Tibial nerve (tissue), 4 donors: ENCODE measurements around the gene COPG2. TPM values are rescaled to one million over a fixed set of nuclear protein-coding genes. Genes with fewer than 3 reads are reported as not detected.

ENCODE experiments used
- DNase-seq, 2 donors: peaks; one replicate each; pipeline ENCODE4 v3.0.0-alpha.2; 2019; ENCODE audit warnings: low spot score in 2 of 2
- H3K27ac ChIP-seq, 4 donors: fragments of 200-600 bp; sonication (generic) in 3 of 4; one replicate each; pipeline ENCODE4 v1.5.1; 2017 to 2019; ENCODE audit warnings: mild to moderate bottlenecking in 1 of 4
- H3K27me3 ChIP-seq, 2 donors: fragments of 200-600 bp; sonication (generic) in 1 of 2; one replicate each; pipeline versions ENCODE4 v1.5.1 to v1.6.0; 2017 to 2019
- H3K36me3 ChIP-seq, 3 donors: fragments of 200-600 bp; sonication (generic); one replicate each; pipeline ENCODE4 v1.5.1; 2018 to 2019
- H3K4me1 ChIP-seq, 4 donors: fragments of 200-600 bp; sonication (generic) in 3 of 4; one replicate each; pipeline ENCODE4 v1.5.1; 2017 to 2019
- H3K4me3 ChIP-seq, 4 donors: fragments of 200-600 bp; sonication (generic) in 3 of 4; one replicate each; pipeline ENCODE4 v1.5.1; 2017 to 2019; ENCODE audit warnings: mild to moderate bottlenecking in 1 of 4, moderate library complexity in 1 of 4
- H3K9me3 ChIP-seq, 4 donors: fragments of 200-600 bp; sonication (generic) in 3 of 4; one replicate each; pipeline ENCODE4 v1.5.1; 2017 to 2019
- CTCF ChIP-seq, 5 experiments: fragments of 200-600 bp in 3 of 5; fragments of 450-650 bp in 2 of 5; sonication (generic) in 3 of 5; IDR thresholded peaks; one replicate each; pipeline ENCODE4 v1.5.1; 2016 to 2019; ENCODE audit warnings: antibody characterized with exemption in 5 of 5, mild to moderate bottlenecking in 3 of 5, moderate library complexity in 2 of 5
- EP300 ChIP-seq, 2 donors: sonication (generic); formaldehyde crosslinking; IDR thresholded peaks; one replicate each; pipeline ENCODE4 v1.6.1; 2017; ENCODE audit warnings: antibody characterized with exemption in 2 of 2, mild to moderate bottlenecking in 1 of 2
- POLR2A ChIP-seq, 2 donors: fragments of 450-650 bp; IDR thresholded peaks; one replicate each; pipeline ENCODE4 v1.6.1; 2017; ENCODE audit warnings: antibody characterized with exemption in 2 of 2, mild to moderate bottlenecking in 2 of 2, moderate library complexity in 2 of 2
- WGBS, 2 donors: methylation state at CpG; one replicate each; pipeline ENCODE4 v1.1.5; 2018; 5-methylcytosine and 5-hydroxymethylcytosine counted together
- total RNA-seq, 4 donors: library from RNA; depleted of rRNA; stranded (reverse); fragments of >200 nt; gene quantifications; one replicate each; pipeline ENCODE4 v1.1.0, GENCODE V29; 2016

The COPG2 gene
- total RNA-seq, 4 donors from 2014 or later = 12.7 to 22.7 (median 20.2) TPM

DNA sequence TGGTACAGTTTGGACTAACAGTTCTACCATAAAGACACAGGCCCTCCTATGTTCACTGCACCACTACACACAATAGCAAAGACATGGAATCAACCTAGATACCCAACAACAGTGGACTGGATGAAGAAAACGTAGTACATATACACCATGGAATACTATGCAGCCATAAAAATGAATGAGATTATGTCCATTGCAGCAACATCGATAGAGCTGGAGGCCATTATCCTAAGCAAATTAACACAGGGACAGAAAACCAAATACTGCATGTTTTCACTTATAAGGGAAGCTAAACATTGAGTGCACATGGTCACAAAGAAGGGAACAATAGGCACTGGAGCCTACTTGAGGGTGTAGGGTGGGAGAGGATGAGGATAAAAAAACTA, 101.7 kb downstream of the COPG2 start:
- 93 to 98% methylated on average over 2 of the region's 2 CpGs for WGBS, 2 donors
- no peak for TF ChIP-seq CTCF (IDR thresholded peaks at IDR 0.05)
- no peak for TF ChIP-seq EP300 (IDR thresholded peaks at IDR 0.05)
- no peak for TF ChIP-seq POLR2A (IDR thresholded peaks at IDR 0.05)
- Histone ChIP-seq H3K27me3 (no peaks in the 10 kb centered on the region), H3K9me3 (peaks cover 0 to 40% (median 11%) of the 10 kb centered on the region in 4 donors), H3K4me3 (no peak overlapping the region), H3K36me3 (peaks cover 0 to 9% (median 0%) of the 10 kb centered on the region in 3 donors), H3K27ac (no peak overlapping the region), H3K4me1 (no peaks in the 10 kb centered on the region)
- no peak for DNase-seq

- Histone ChIP-seq H3K4me1 (no peaks in the 10 kb centered on the region), H3K36me3 (peaks cover 0 to 13% (median 0%) of the 10 kb centered on the region in 3 donors)
- WGBS, 2 donors = 86 to 91% methylated on average over 9 of the region's 9 CpGs
Measured at GRCh38 chr7:130566168-130566897, 102.2 kb downstream of the COPG2 start.

DNA sequence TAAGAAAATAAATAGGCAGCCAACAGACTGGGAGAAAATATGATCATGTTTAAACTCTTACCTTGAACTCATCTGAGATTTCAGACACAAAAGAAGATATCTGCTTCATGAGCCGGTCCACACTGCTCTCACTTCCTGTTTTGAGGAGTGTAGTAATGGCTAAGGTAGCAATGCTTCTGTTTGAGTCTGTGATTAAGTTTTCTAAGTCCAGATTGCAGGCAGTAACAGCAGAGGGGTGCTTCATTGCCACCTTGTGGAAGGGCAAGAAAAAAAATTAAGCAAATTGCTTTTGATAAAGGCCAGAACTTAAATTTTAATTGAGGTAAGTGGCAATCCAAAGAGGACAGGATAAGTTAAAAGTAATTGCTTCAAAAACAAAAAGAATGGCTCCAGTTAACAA, 107.6 kb downstream of the COPG2 start:
- H3K36me3 ChIP-seq = peaks cover 0 to 60% (median 0%) of the 10 kb centered on the region in 3 donors
- H3K4me1 ChIP-seq = no peaks in the 10 kb centered on the region
- TF ChIP-seq CTCF (IDR thresholded peaks at IDR 0.05) (no peak), POLR2A (IDR thresholded peaks at IDR 0.05) (no peak), EP300 (IDR thresholded peaks at IDR 0.05) (no peak)
- WGBS, 2 donors = 63 to 76% methylated on average over 1 of the region's 1 CpG
- no peaks in the 10 kb centered on the region for H3K27me3 ChIP-seq
- H3K4me3 ChIP-seq = no peak overlapping the region
- H3K9me3 ChIP-seq = peaks cover 0 to 11% (median 5%) of the 10 kb centered on the region in 4 donors
- no peak for DNase-seq
- H3K27ac ChIP-seq = no peak overlapping the region

More at GRCh38 chr7:130566168-130566897, 102.2 kb downstream of the COPG2 start:
- no peak for TF ChIP-seq CTCF (IDR thresholded peaks at IDR 0.05)
- H3K27ac ChIP-seq = no peak overlapping the region
- H3K9me3 ChIP-seq = peaks cover 0 to 40% (median 11%) of the 10 kb centered on the region in 4 donors
- no peak for DNase-seq
- no peaks in the 10 kb centered on the region for H3K27me3 ChIP-seq
- no peak overlapping the region for H3K4me3 ChIP-seq

- peaks cover 0 to 59% (median 0%) of the 10 kb centered on the region in 3 donors for H3K36me3 ChIP-seq
- H3K9me3 ChIP-seq = no peaks in the 10 kb centered on the region
- DNase-seq = no peak
- no peak overlapping the region for H3K27ac ChIP-seq
- H3K4me3 ChIP-seq = no peak overlapping the region
- no peaks in the 10 kb centered on the region for H3K4me1 ChIP-seq
- 87 to 89% methylated on average over 2 of the region's 2 CpGs for WGBS, 2 donors
- TF ChIP-seq POLR2A (IDR thresholded peaks at IDR 0.05) (no peak), CTCF (IDR thresholded peaks at IDR 0.05) (no peak), EP300 (IDR thresholded peaks at IDR 0.05) (no peak)
- no peaks in the 10 kb centered on the region for H3K27me3 ChIP-seq
Measured at GRCh38 chr7:130559184-130559583, 109.4 kb downstream of the COPG2 start.

GRCh38 chr7:130554481-130554880, 114.1 kb downstream of the COPG2 start:
- Histone ChIP-seq H3K9me3 (no peaks in the 10 kb centered on the region), H3K4me1 (no peaks in the 10 kb centered on the region), H3K27ac (no peak overlapping the region), H3K27me3 (no peaks in the 10 kb centered on the region), H3K4me3 (no peak overlapping the region), H3K36me3 (peaks cover 0 to 44% (median 0%) of the 10 kb centered on the region in 3 donors)
- TF ChIP-seq CTCF (IDR thresholded peaks at IDR 0.05) = no peak
- TF ChIP-seq EP300 (IDR thresholded peaks at IDR 0.05) = no peak
- no peak for TF ChIP-seq POLR2A (IDR thresholded peaks at IDR 0.05)
- 60 to 66% methylated on average over 3 of the region's 3 CpGs for WGBS, 2 donors
- DNase-seq = no peak
